GM19351 (cell line): Measurements from ENCODE around the gene SPON1.
A peak's percentile ranks its signal among the peaks of the same experiment; 100 is the strongest.

Experiments
- ATAC-seq: cut with Tn5 transposase; IDR thresholded peaks from one replicate; pipeline ENCODE4 v1.9.1; 2021; ENCODE audit warnings: mild to moderate bottlenecking, moderate library complexity; ENCODE audit not compliant: unreplicated experiment

The SPON1 gene

GRCh38 chr11:13942971-13943381 is 19.5 kb upstream of the SPON1 start:
- ATAC-seq = no peak

GRCh38 chr11:13944016-13944415 is 18.5 kb upstream of the SPON1 start:
- ATAC-seq = no peak

GRCh38 chr11:13944911-13945425 is 17.6 kb upstream of the SPON1 start:
- ATAC-seq = no peak

GRCh38 chr11:13947379-13947778 is 15.1 kb upstream of the SPON1 start:
- no peak for ATAC-seq

GRCh38 chr11:13949876-13950275 is 12.6 kb upstream of the SPON1 start:
- no peak for ATAC-seq

- no peak for ATAC-seq
Measured at GRCh38 chr11:13952221-13952620, 10.3 kb upstream of the SPON1 start.

- no peak for ATAC-seq
Measured at GRCh38 chr11:13952668-13953067, 9.9 kb upstream of the SPON1 start.

GRCh38 chr11:13954591-13954990 is 7.9 kb upstream of the SPON1 start:
- ATAC-seq = no peak

- peak; percentile 67 for ATAC-seq
Measured at GRCh38 chr11:13955971-13956421, 6.5 kb upstream of the SPON1 start.

GRCh38 chr11:13956988-13957387 is 5.5 kb upstream of the SPON1 start:
- no peak for ATAC-seq

GRCh38 chr11:13958641-13959400 is 3.7 kb upstream of the SPON1 start:
- ATAC-seq = no peak

- ATAC-seq = no peak
Measured at GRCh38 chr11:13962198-13962561, 343 bp upstream of the SPON1 start.

- peak; percentile 42 for ATAC-seq
Measured at GRCh38 chr11:13963169-13963948, 836 bp downstream of the SPON1 start.

GRCh38 chr11:13963949-13964770 is 1.6 kb downstream of the SPON1 start:
- ATAC-seq = no peak

- ATAC-seq = no peak
Measured at GRCh38 chr11:13964771-13965074, 2.2 kb downstream of the SPON1 start.

- no peak for ATAC-seq
Measured at GRCh38 chr11:13965337-13965736, 2.8 kb downstream of the SPON1 start.

GRCh38 chr11:13966013-13966412 is 3.5 kb downstream of the SPON1 start:
- ATAC-seq = no peak

GRCh38 chr11:13966486-13966885 is 4.0 kb downstream of the SPON1 start:
- ATAC-seq = no peak

GRCh38 chr11:13970986-13971385 is 8.5 kb downstream of the SPON1 start:
- no peak for ATAC-seq

- ATAC-seq = no peak
Measured at GRCh38 chr11:13972043-13972910, 9.8 kb downstream of the SPON1 start.
